Left hindlimb (tissue), 1 donor: Measurements from ENCODE around the gene NCOA5.

Experiments used
- DNase-seq: peaks from one replicate; pipeline ENCODE4 v3.0.0-alpha.2; 2018

Gene NCOA5

DNA sequence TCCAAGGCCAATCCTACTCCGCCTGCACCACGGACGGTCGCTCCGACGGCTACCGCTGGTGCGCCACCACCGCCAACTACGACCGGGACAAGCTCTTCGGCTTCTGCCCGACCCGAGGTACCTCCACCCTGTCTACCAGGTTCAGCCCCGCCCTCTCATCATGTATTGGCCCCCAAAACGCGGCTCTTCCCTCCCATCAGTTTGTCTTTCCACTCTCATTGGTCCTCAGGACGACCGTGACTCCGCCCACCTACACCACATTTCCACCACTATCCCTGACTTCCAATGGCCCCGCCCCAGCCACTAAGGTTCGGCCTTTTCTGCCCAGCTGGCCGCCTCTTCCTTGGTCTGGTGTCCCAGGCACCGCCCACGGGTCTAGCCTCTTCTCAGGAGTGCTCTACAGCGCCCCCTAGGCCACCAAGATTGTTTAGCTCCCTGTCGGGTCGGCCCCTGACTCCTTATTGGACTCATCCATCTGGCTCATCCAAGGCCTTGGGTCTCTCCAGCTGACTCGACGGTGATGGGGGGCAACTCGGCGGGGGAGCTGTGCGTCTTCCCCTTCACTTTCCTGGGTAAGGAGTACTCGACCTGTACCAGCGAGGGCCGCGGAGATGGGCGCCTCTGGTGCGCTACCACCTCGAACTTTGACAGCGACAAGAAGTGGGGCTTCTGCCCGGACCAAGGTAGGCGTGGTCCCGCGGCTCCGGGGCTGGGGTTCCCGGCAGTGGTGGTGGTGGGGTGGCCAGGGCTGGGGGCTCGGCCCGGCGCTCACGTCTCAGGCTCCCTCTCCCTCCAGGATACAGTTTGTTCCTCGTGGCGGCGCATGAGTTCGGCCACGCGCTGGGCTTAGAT is 77.9 kb downstream of the NCOA5 start:
- no peak for DNase-seq
